Thoracic aorta (tissue), 2 donors: ENCODE results near the gene CKAP2L. TPM values are rescaled to one million over a fixed set of nuclear protein-coding genes. Genes with fewer than 3 reads are reported as not detected.

Source experiments
- ATAC-seq: fragments of 150-250 bp; one replicate; pipeline ENCODE4 v1.8.0; 2017; ENCODE audit warnings: low read depth; ENCODE audit not compliant: insufficient number of reproducible peaks, low FRiP score
- DNase-seq: peaks from one replicate; pipeline ENCODE4 v3.0.0-alpha.2; 2020; ENCODE audit warnings: low spot score
- H3K27ac ChIP-seq, 2 donors: fragments of 200-600 bp; sonication (generic); 1 replicate in 1 of 2; 2 replicates in 1 of 2; pipeline ENCODE4 v1.5.1; 2016; ENCODE audit warnings: mild to moderate bottlenecking in 2 of 2, moderate library complexity in 2 of 2
- H3K27me3 ChIP-seq: fragments of 200-600 bp; sonication (generic); replicated peaks from 2 replicates; pipeline ENCODE4 v1.6.0; 2016; ENCODE audit warnings: mild to moderate bottlenecking; ENCODE audit not compliant: insufficient read depth
- H3K36me3 ChIP-seq: fragments of 200-600 bp; sonication (generic); one replicate; pipeline ENCODE4 v1.5.1; 2016
- H3K4me1 ChIP-seq, 2 donors: fragments of 200-600 bp; sonication (generic); 1 replicate in 1 of 2; 2 replicates in 1 of 2; pipeline versions ENCODE4 v1.5.1 to v1.6.0; 2016; ENCODE audit warnings: low read depth in 2 of 2, mild to moderate bottlenecking in 1 of 2; ENCODE audit not compliant: control insufficient read depth in 1 of 2
- H3K4me3 ChIP-seq: fragments of 200-600 bp; sonication (generic); 2 replicates; pipeline ENCODE4 v1.5.1; 2016; ENCODE audit warnings: mild to moderate bottlenecking
- H3K9me3 ChIP-seq: fragments of 200-600 bp; sonication (generic); 2 replicates; pipeline ENCODE4 v1.5.1; 2016
- total RNA-seq, 2 donors: library from RNA; depleted of rRNA; stranded (reverse); fragments of >200 nt; gene quantifications; one replicate each; pipeline versions ENCODE4 v1.1.0 to v1.2.3, GENCODE V29; 2016
- TF ChIP-seq, protein P1 (sequence below): fragments of 200-600 bp; sonication (generic); IDR thresholded peaks from one replicate; pipeline ENCODE4 v1.5.1; 2019; ENCODE audit warnings: antibody characterized with exemption

The CKAP2L gene
- total RNA-seq, 2 donors from 2014 or later: 1.3 TPM; not detected in 1

DNA sequence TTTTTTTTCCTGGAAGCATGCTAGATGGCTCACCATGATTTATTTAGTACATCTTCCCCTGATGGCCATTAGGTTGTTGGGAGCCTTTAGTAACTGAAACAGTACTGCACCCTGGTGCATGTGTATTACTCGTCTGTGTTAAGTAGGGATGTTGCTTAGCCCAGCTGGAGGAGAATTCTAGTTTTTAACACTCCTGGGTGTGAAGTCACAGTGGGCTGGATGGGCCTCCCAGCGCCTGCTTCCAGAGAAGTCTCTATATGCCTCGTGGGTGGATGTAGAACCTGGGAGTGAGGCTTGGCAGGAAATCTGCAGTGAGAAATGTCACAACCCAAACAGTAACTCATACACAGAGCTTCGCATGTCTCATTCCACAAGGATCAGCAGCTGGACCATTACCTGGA lies 72.5 kb downstream of the CKAP2L start:
- DNase-seq (no peak), ATAC-seq (no peak)

DNA sequence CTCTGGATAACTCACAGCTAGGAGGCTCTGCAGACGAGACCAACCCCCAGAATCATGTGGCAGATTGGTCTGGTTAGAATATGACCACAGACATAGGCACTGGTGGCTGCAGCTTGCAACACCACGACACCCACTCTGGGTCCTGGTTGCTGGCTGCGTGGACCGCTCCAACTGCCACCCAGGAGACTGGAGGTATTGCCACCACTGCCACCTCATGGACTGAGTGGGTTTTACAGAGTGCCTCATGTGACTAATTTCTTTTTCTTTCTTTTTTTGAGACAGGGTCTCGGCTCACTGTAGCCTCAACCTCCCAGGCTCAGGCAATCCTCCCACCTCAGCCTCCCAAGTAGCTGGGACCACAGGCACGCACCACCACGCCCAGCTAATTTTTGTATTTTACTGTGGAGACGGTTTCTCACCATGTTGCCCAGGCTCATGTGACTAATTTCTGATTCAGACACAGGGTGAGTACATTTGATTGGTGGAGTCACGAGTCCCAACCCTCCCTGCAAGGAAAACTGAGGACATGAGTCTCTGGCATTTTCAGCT lies 73.5 kb downstream of the CKAP2L start:
- Histone ChIP-seq H3K9me3 (no peaks in the 10 kb centered on the region), H3K4me3 (peak overlapping the region; percentile 55), H3K4me1 (peaks cover 0 to 10% of the 10 kb centered on the region in 2 donors), H3K36me3 (no peaks in the 10 kb centered on the region), H3K27ac (no peak overlapping the region), H3K27me3 (no peaks in the 10 kb centered on the region)
- TF ChIP-seq, protein P1, sequence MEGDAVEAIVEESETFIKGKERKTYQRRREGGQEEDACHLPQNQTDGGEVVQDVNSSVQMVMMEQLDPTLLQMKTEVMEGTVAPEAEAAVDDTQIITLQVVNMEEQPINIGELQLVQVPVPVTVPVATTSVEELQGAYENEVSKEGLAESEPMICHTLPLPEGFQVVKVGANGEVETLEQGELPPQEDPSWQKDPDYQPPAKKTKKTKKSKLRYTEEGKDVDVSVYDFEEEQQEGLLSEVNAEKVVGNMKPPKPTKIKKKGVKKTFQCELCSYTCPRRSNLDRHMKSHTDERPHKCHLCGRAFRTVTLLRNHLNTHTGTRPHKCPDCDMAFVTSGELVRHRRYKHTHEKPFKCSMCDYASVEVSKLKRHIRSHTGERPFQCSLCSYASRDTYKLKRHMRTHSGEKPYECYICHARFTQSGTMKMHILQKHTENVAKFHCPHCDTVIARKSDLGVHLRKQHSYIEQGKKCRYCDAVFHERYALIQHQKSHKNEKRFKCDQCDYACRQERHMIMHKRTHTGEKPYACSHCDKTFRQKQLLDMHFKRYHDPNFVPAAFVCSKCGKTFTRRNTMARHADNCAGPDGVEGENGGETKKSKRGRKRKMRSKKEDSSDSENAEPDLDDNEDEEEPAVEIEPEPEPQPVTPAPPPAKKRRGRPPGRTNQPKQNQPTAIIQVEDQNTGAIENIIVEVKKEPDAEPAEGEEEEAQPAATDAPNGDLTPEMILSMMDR: peak; percentile 67
- DNase-seq: no peak
- peak; percentile 83 for ATAC-seq

More for the DNA sequence above, 72.5 kb downstream of the CKAP2L start:
- Histone ChIP-seq H3K4me1 (peaks cover 0 to 10% of the 10 kb centered on the region in 2 donors), H3K36me3 (no peaks in the 10 kb centered on the region), H3K27ac (no peak overlapping the region), H3K27me3 (no peaks in the 10 kb centered on the region), H3K9me3 (no peaks in the 10 kb centered on the region), H3K4me3 (no peak overlapping the region)
- TF ChIP-seq, protein P1: no peak

DNA sequence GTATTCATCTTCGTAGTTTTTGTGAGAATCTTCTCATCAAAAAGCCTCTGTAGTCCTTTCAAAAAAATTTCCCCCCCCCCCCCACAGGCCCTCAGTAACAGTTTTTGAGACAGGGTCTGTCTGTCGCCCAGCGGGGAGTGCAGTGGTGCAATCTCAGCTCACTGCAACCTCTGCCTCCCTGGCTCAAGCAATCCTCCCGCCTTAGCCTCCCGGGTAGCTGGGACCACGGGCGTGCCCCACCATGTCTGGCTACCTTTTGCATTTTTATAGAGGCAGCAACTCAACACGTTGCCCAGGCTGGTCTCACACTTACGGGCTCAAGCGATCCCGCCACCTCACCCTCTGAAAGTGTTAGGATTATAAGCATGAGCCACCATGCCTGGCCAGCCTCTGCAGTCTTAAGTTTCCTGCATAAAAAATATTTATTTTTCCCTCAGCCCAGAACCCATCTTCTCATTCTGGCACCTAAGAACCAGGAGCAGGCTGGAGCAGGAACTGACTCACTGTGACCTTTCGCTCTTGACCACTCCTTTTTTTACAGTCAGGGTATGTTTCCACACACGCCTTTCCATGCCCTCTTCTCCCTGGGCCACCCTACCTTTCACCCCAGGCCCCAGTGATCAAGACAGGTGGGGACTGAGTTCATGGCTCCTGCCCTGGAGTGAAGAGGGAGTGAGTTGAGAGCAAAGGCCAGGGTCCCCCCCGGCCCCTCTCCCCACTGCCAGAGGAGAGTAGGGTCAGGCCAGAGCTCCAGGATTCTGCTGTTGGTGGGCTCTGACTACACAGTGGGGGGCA lies 76.1 kb downstream of the CKAP2L start:
- H3K4me3 ChIP-seq: no peak overlapping the region
- TF ChIP-seq, protein P1: no peak
- H3K27ac ChIP-seq: no peak overlapping the region
- ATAC-seq (no peak), DNase-seq (no peak)
- H3K4me1 ChIP-seq: peaks cover 0 to 10% of the 10 kb centered on the region in 2 donors
- no peaks in the 10 kb centered on the region for H3K36me3 ChIP-seq
- H3K9me3 ChIP-seq: no peaks in the 10 kb centered on the region
- no peaks in the 10 kb centered on the region for H3K27me3 ChIP-seq

DNA sequence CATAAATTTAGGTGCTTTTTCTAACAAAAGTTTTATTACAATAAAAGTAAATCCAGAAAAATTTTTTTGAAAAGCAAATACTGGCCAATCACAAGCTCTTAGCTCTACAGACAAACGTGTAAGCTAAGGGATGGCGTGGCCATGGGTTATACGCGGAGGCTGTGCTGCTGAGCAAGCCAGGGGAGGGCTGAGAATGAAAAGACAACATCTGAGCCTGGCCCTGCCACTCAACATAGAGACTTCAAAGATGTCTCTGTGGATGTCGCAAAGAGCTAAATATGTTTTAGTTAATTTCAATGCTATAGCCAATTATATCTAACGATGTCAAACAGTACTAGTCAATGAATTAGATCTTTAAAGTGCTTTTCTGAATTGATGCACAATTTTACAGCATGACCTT lies 76.9 kb downstream of the CKAP2L start:
- ATAC-seq (no peak), DNase-seq (no peak)
- Histone ChIP-seq H3K4me3 (no peak overlapping the region), H3K36me3 (no peaks in the 10 kb centered on the region), H3K9me3 (no peaks in the 10 kb centered on the region), H3K27ac (no peak overlapping the region), H3K4me1 (peaks cover 0 to 10% of the 10 kb centered on the region in 2 donors), H3K27me3 (no peaks in the 10 kb centered on the region)
- TF ChIP-seq, protein P1: no peak

Other genes with a start within 250 kb of the CKAP2L start
- gene POLR1B, start 222.1 kb downstream of the CKAP2L start, total RNA-seq: 10 to 100 TPM; 12.5 to 30.8 TPM
- gene CHCHD5, start 180.0 kb downstream of the CKAP2L start, total RNA-seq: 1 to 10 TPM; 6.8 to 8.3 TPM
- gene SLC20A1, start 118.7 kb downstream of the CKAP2L start, total RNA-seq: 100 to 1,000 TPM in 1 of 2 donors, 10 to 100 TPM in 1; 62.3 to 146 TPM
- not detected for gene NT5DC4, start 43.6 kb downstream of the CKAP2L start, total RNA-seq
- gene IL1A, start 19.9 kb upstream of the CKAP2L start, total RNA-seq: under 1 TPM in 1 of 2 donors, not detected in 1; 0.56 TPM
- gene IL1B, start 72.2 kb upstream of the CKAP2L start, total RNA-seq: 1 to 10 TPM; 4.0 to 6.2 TPM
- not detected for gene IL37, start 146.6 kb upstream of the CKAP2L start, total RNA-seq
- not detected for gene IL36G, start 213.4 kb upstream of the CKAP2L start, total RNA-seq
- not detected for gene IL36A, start 240.8 kb upstream of the CKAP2L start, total RNA-seq